K562 (cell line): ENCODE data around the gene DPP4.

ENCODE experiments used
- BHLHE40 ChIP-seq: IDR thresholded peaks from 2 replicates; pipeline ENCODE4 v1.6.1; 2011; ENCODE audit warnings: low read length, improper control_type of control experiment
- HBP1 ChIP-seq: fragments of 450-650 bp; formaldehyde crosslinking; IDR thresholded peaks from 2 replicates; pipeline ENCODE4 v1.4.0; 2022; ENCODE audit warnings: missing genetic modification characterization
- PKNOX1 ChIP-seq: fragments of 450-650 bp; IDR thresholded peaks from 2 replicates; pipeline ENCODE4 v1.6.1; 2016
- RBM34 ChIP-seq: fragments of 200-400 bp; formaldehyde crosslinking; IDR thresholded peaks from 2 replicates; pipeline ENCODE4 v1.6.1; 2018; ENCODE audit warnings: low read length, borderline replicate concordance; ENCODE audit not compliant: insufficient read depth
- ZNF274 ChIP-seq: IDR thresholded peaks from 2 replicates; pipeline ENCODE4 v1.6.1; 2011; ENCODE audit warnings: low read depth, mild to moderate bottlenecking, low read length, moderate library complexity, borderline replicate concordance
- TF ChIP-seq, protein P1 (sequence below): sonication (generic); formaldehyde crosslinking; IDR thresholded peaks from 2 replicates; pipeline ENCODE4 v1.8.1; 2023; ENCODE audit warnings: mild to moderate bottlenecking, missing genetic modification reagents
- TF ChIP-seq, protein P2 (sequence below): sonication (generic); formaldehyde crosslinking; IDR thresholded peaks from 2 replicates; pipeline ENCODE4 v1.5.0; 2020; ENCODE audit warnings: missing genetic modification reagents
- TF ChIP-seq, protein P3 (sequence below), 3 experiments: IDR thresholded peaks in 2 of 3; conservative IDR thresholded peaks in 1 of 3; 2 replicates each; pipeline ENCODE4 v1.5.1; 2011 to 2012; ENCODE audit warnings: low read length in 3 of 3, mild to moderate bottlenecking in 3 of 3, control low read depth in 2 of 3, improper control_type of control experiment in 1 of 3, inconsistent platforms in 1 of 3, low read depth in 1 of 3, mixed read lengths in 1 of 3, moderate library complexity in 1 of 3; ENCODE audit not compliant: insufficient read depth in 2 of 3
- TF ChIP-seq, protein P4 (sequence below): fragments of 450-650 bp; formaldehyde crosslinking; IDR thresholded peaks from 2 replicates; pipeline ENCODE4 v1.4.0; 2022; ENCODE audit warnings: missing genetic modification characterization

DNA sequence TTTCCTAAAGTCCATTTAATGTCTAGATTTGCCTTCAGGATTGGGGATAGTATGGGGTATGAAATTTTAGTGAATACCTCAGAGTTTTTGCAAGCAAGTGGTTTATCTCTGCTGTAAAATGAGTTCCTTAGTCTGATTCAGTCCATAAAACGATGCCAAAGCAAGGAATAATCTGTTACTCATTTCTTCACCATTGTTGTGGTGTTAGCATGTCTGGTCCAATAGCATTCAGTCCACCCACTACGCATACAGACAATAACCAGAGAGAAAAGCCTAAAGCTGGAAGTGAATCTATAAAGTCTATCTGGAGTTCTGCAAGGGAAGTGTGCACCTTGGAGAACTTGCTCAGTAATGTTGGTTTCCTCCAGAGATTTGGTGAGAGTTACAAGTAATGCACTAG lies 12.9 kb upstream of the DPP4 start:
- TF ChIP-seq BHLHE40 (no peak), RBM34 (no peak), HBP1 (CRISPR knock-in tag) (no peak), ZNF274 (no peak), PKNOX1 (no peak)
- TF ChIP-seq, protein P1, sequence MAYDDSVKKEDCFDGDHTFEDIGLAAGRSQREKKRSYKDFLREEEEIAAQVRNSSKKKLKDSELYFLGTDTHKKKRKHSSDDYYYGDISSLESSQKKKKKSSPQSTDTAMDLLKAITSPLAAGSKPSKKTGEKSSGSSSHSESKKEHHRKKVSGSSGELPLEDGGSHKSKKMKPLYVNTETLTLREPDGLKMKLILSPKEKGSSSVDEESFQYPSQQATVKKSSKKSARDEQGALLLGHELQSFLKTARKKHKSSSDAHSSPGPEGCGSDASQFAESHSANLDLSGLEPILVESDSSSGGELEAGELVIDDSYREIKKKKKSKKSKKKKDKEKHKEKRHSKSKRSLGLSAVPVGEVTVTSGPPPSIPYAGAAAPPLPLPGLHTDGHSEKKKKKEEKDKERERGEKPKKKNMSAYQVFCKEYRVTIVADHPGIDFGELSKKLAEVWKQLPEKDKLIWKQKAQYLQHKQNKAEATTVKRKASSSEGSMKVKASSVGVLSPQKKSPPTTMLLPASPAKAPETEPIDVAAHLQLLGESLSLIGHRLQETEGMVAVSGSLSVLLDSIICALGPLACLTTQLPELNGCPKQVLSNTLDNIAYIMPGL (CRISPR knock-in tag), result no peak
- TF ChIP-seq, protein P2, sequence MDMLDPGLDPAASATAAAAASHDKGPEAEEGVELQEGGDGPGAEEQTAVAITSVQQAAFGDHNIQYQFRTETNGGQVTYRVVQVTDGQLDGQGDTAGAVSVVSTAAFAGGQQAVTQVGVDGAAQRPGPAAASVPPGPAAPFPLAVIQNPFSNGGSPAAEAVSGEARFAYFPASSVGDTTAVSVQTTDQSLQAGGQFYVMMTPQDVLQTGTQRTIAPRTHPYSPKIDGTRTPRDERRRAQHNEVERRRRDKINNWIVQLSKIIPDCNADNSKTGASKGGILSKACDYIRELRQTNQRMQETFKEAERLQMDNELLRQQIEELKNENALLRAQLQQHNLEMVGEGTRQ (CRISPR knock-in tag), result no peak
- TF ChIP-seq, protein P3, sequence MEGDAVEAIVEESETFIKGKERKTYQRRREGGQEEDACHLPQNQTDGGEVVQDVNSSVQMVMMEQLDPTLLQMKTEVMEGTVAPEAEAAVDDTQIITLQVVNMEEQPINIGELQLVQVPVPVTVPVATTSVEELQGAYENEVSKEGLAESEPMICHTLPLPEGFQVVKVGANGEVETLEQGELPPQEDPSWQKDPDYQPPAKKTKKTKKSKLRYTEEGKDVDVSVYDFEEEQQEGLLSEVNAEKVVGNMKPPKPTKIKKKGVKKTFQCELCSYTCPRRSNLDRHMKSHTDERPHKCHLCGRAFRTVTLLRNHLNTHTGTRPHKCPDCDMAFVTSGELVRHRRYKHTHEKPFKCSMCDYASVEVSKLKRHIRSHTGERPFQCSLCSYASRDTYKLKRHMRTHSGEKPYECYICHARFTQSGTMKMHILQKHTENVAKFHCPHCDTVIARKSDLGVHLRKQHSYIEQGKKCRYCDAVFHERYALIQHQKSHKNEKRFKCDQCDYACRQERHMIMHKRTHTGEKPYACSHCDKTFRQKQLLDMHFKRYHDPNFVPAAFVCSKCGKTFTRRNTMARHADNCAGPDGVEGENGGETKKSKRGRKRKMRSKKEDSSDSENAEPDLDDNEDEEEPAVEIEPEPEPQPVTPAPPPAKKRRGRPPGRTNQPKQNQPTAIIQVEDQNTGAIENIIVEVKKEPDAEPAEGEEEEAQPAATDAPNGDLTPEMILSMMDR (IDR thresholded peaks at IDR 0.05 in 2 of 3, conservative IDR thresholded peaks at IDR 0.05 in 1 of 3; ENCODE audit: insufficient read depth in 2 of 3, low read depth in 1 of 3, low read length in 3 of 3), result no peak
- TF ChIP-seq, protein P4, sequence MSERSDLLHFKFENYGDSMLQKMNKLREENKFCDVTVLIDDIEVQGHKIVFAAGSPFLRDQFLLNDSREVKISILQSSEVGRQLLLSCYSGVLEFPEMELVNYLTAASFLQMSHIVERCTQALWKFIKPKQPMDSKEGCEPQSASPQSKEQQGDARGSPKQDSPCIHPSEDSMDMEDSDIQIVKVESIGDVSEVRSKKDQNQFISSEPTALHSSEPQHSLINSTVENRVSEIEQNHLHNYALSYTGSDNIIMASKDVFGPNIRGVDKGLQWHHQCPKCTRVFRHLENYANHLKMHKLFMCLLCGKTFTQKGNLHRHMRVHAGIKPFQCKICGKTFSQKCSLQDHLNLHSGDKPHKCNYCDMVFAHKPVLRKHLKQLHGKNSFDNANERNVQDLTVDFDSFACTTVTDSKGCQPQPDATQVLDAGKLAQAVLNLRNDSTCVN (CRISPR knock-in tag), result no peak
